GM12801 (cell line): ENCODE data around the gene LSP1.

Source experiments
- CTCF ChIP-seq: IDR thresholded peaks from one replicate; pipeline ENCODE4 v1.5.1; 2011; ENCODE audit warnings: control low read depth; ENCODE audit not compliant: insufficient read length; ENCODE audit errors: extremely low read depth

The LSP1 gene

GRCh38 chr11:1913271-1914060, 60.6 kb downstream of the LSP1 start:
- TF ChIP-seq CTCF, result no peak

GRCh38 chr11:1915795-1916131, 62.9 kb downstream of the LSP1 start:
- no peak for TF ChIP-seq CTCF

- no peak for TF ChIP-seq CTCF
Measured at GRCh38 chr11:1916132-1916985, 63.5 kb downstream of the LSP1 start.

- TF ChIP-seq CTCF, result no peak
Measured at GRCh38 chr11:1916986-1917522, 64.2 kb downstream of the LSP1 start.

- TF ChIP-seq CTCF, result no peak
Measured at GRCh38 chr11:1917523-1918435, 64.9 kb downstream of the LSP1 start.

GRCh38 chr11:1918436-1919315, 65.8 kb downstream of the LSP1 start:
- no peak for TF ChIP-seq CTCF
